NCI-H2227 (cell line): Measurements from ENCODE around the gene CBR4.
A peak's percentile ranks its signal among the peaks of the same experiment; 100 is the strongest.
"Not testable (repeated sequence)": the region's sequence is repeated elsewhere in the genome, so short reads cannot be mapped to it uniquely, and the experiment has no call there.

Source experiments
- DNase-seq: peaks from one replicate; lab custom pipeline; 2025; ENCODE audit not compliant: unreplicated experiment; lab: John Stamatoyannopoulos, UW

CBR4 gene

DNA sequence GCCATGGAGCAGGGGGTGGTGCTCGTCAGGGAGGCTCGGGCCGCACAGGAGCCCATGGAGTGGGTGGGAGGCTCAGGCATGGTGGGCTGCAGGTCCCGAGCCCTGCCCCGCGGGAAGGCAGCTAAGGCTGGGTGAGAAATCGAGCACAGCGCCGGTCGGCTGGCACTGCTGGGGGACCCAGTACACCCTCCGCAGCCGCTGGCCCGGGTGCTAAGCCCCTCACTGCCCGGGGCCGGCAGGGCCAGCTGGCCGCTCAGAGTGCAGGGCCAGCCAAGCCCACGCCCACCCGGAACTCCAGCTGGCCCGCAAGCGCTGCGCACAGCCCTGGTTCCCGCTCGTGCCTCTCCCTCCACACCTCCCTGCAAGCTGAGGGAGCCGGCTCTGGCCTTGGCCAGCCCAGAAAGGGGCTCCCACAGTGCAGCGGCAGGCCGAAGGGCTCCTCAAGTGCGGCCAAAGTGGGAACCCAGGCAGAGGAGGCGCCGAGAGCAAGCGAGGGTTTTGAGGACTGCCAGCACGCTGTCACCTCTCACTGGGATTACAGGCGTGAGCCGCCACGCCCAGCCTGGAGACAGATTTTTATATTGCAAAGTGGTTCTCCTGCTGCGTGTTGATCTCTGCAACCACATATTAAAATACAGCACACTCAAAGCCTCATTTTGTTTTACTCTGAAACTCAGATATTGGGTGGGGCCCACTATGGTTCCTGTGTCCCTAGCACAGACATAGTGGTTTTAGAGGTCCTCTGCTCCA lies 26.0 kb upstream of the CBR4 start:
- DNase-seq, result not testable (repeated sequence)

DNA sequence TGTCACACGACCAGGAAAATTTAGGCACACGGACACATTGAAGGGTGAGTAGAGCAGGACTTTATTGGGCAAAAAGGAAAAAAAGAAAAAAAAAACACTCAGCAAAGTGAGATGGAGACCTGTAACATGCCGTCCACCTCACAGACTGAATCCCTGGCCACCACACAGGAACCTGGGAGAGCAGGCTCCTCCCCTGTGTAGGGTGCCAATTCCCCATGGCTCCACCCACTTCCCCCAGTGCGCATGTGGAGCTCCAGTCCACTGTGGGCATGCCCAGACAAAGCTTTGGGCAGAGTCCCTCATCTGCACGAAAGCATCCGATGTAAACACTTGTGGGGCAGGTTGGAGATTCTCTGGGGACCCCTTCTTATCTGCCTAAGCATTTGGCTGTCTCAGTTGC lies 23.6 kb upstream of the CBR4 start:
- no peak for DNase-seq

GRCh38 chr4:169032883-169033645 lies 23.0 kb upstream of the CBR4 start:
- no peak for DNase-seq

DNA sequence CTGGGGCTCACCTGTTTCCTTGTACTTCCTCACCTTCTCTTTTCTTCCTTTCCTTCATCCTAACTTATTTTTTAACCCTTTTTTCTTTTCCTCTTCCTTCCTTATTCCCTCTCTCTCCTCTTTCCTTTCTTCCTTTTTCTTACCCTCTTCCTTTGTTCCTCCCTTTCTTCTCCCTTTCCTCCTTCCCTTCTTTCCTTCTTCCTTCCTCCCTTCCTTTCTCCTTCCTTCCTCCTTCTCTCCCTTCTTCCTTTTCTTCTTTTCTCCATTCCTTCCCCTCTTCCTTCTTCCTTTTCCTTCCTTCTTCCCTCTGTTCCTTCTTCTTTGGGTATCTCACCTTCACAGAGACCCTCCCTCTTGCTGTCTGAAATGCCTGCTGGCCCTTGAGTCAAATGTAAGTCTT lies 22.1 kb upstream of the CBR4 start:
- no peak for DNase-seq

GRCh38 chr4:169031392-169031791 lies 21.3 kb upstream of the CBR4 start:
- DNase-seq, result no peak

GRCh38 chr4:169030562-169030982 lies 20.5 kb upstream of the CBR4 start:
- DNase-seq, result peak; percentile 28

DNA sequence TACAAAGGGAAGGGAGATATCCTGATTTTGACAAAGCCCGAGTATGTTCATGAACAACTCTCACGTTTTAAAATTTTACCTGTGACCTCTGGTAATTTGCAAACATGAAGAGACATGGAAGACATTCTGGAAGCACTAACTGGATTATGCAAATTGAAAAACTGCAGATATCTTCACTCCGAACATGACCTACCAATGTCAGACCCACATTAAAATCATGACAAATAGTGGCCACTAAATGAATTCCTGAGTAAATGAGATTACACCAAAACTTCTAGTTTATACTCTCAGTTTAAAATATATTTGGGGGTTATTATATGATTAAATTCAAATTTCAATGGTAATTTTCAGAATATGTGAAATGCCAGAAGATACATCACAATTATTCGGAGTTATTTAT lies 19.9 kb upstream of the CBR4 start:
- DNase-seq, result no peak

GRCh38 chr4:169027663-169028062 lies 17.6 kb upstream of the CBR4 start:
- no peak for DNase-seq

DNA sequence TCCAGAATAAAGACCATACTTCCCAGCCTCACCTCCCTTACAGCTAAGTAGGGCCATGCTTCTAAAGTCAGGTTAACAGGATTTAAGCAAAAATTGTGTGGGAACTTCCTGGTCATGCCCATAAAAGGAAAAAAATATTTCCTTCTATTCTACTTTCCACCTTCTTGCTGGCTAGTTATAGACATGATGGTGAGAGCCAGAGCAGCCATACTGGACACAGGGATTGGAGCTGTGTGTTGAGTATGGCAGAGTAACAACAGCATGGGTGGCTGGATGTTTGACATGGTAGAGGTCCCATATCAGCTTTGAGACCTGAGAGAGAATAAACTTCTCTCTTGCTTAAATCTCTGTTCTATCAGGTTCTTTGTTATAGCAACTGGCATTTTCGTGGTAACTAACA lies 15.1 kb upstream of the CBR4 start:
- DNase-seq, result no peak

DNA sequence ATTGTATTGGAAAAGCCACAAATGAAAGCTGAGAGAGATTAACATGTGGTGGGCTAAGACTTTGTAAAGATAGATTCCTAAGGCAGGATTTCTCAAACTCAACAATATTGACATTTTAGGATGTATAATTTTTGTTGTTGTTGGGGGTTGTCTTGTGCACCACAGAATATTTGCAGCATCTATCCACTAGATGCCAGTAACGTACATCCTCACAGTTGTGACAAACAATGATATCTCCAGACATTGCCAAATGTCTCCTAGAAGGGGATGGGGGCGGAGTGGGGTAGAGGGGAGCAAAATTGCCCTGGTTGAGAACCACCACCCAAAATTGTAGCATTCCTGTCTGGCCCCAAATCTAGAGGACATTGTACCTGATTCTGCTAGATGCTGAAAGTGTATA lies 14.7 kb upstream of the CBR4 start:
- DNase-seq, result peak; percentile 19

- no peak for DNase-seq
These were observed 8.4 kb upstream of the CBR4 start for GRCh38 chr4:169018406-169018805.

DNA sequence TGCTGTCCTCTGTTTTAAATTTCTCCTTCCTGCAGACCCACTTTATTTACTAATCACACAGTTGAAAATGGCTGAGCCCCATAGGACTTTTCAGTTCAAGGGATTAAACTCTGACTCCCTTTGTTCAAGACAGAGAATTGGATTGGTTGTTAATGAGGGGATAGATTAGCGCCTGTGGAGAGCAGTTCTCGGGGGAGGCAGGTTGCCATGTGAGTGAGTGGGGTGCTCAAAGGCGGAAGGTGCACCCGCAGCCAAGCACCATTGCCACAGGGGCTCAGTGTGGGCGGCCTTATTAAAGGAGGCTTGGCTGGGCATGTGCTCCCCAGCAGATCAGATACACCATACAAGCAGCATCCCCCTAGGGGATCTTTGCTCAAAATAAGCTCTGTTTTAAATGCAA lies 7.9 kb upstream of the CBR4 start:
- DNase-seq, result no peak

GRCh38 chr4:169015186-169015623 lies 5.2 kb upstream of the CBR4 start:
- peak; percentile 16 for DNase-seq

- DNase-seq, result no peak
These were observed 4.5 kb upstream of the CBR4 start for GRCh38 chr4:169014586-169014985.

- no peak for DNase-seq
These were observed 3.3 kb upstream of the CBR4 start for GRCh38 chr4:169013396-169013795.

- DNase-seq, result no peak
These were observed 2.0 kb upstream of the CBR4 start for GRCh38 chr4:169012049-169012448.

- peak; percentile 67 for DNase-seq
These were observed 550 bp downstream of the CBR4 start for GRCh38 chr4:169009286-169010124.

DNA sequence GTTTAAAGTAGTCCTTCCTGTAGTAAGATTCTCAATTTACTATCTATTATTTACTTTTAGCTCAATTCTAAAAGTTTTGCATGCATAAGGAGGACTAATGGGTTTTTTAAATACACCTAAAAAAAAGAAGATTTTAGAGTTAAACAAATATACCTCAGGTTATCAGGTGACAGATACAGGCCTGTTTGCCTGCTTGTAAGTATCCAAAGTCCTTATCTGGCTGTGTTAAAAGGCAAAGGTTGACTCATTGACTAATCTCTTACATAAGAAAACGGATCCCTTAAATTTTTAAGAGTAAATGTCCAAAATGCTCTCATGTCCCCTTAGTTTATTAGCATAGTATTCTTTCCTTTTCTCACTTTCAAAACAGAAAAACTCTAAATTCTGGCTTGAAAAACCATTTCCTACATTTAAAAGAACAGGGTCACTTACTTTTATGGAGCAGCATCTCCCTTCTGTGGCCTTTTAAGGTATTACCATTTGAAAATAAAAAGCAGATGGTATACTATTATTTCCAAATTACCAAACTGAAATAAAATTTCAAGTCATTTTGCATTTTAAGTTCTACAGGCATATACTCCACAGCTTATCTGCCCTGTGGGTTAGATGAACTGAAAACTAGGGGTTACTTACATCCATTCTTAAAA lies 4.5 kb downstream of the CBR4 start:
- DNase-seq, result no peak

- DNase-seq, result no peak
These were observed 9.7 kb downstream of the CBR4 start for GRCh38 chr4:169000315-169000714.

DNA sequence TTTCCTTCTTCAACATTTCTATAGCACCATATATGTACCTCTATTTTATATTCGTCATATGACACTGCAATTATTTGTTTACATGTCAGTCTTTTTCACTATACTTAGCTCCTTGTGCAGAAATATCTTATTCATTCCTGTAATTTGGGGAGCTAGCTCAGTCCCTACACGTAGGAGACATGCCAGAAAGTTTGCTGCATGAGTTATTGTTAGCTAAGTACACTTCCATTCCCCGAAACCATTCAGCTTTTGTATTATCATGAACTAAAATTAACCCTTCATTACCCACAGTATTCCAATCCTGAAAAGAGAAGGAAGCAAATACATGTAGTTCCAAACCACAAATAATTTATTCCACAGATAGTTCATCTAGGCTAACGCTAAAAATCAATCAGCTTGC lies 10.2 kb downstream of the CBR4 start:
- DNase-seq, result no peak

DNA sequence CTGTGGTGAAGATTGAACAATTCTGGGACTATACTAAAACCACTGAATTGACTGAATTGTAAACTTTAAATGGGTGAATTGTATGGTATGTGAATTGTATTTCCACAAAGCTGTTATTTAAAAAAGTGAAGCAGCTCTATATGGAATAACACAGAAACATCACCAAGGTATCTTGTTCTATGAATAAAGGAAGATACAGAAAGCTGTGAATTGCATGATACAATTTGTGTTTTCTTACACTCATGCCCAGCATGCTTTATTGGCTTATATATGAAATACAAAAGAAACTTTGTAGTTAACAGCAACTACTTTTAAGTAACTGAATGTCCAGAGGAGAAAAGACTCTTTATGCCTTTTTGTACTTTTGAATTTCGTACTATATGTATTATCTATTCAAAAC lies 11.5 kb downstream of the CBR4 start:
- DNase-seq, result no peak
